ENCODE results near the gene FAM24A. TPM values are rescaled to one million over a fixed set of nuclear protein-coding genes. Genes with fewer than 3 reads are reported as not detected.
"Not testable (repeated sequence)": the region's sequence is repeated elsewhere in the genome, so short reads cannot be mapped to it uniquely, and the experiment has no call there.

The FAM24A gene
- total RNA-seq, 1 donor from 2014 or later: not detected

GRCh38 chr10:122871947-122872346, 38.5 kb upstream of the FAM24A start:
- H3K27ac Mint-ChIP-seq; DNase-seq (ENCODE audit: low spot score, unreplicated experiment); H3K4me3 Mint-ChIP-seq (ENCODE audit: low read depth); H3K36me3 Mint-ChIP-seq (ENCODE audit: insufficient read depth); H3K4me1 Mint-ChIP-seq (ENCODE audit: low read depth): not testable (repeated sequence)
- peaks cover 12% of the 10 kb centered on the region for H3K9me3 Mint-ChIP-seq (ENCODE audit: low read depth)
- H3K27me3 Mint-ChIP-seq: peaks cover 16% of the 10 kb centered on the region

DNA sequence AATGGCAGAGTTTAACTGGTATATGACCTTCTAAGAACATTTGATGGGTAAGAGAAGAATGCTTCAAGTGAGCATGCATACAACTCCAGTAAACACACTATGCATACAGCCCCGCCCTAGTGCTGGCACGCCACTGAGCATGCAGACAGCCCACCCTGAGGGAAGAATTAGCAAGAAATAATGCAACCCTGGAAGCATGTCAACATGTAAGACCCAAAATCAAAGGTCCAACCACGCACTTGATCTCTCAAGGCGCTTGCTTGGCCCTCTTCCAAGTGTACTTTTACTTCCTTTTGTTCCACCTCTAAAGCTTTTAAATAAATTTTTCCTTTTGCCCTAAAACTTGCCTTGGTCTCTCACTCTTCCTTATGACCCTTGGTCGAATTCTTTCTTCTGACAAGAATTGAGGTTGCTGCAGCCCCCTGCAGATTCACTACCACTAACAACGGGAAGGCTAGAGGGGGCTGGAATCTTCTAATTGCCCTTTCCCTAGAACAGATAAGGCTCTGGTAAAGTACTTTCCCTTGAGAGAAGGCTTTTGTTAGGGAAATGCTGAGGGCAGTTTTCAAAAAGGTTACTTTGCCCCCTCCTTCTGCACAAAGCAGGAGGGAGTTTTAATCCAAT, 34.5 kb upstream of the FAM24A start:
- Mint-ChIP-seq H3K4me3 (ENCODE audit: low read depth) (no peak overlapping the region), H3K36me3 (ENCODE audit: insufficient read depth) (no peaks in the 10 kb centered on the region), H3K4me1 (ENCODE audit: low read depth) (peaks cover 3% of the 10 kb centered on the region), H3K9me3 (ENCODE audit: low read depth) (peaks cover 3% of the 10 kb centered on the region), H3K27ac (no peak overlapping the region), H3K27me3 (peaks cover 46% of the 10 kb centered on the region)
- TF ChIP-seq, protein P1, sequence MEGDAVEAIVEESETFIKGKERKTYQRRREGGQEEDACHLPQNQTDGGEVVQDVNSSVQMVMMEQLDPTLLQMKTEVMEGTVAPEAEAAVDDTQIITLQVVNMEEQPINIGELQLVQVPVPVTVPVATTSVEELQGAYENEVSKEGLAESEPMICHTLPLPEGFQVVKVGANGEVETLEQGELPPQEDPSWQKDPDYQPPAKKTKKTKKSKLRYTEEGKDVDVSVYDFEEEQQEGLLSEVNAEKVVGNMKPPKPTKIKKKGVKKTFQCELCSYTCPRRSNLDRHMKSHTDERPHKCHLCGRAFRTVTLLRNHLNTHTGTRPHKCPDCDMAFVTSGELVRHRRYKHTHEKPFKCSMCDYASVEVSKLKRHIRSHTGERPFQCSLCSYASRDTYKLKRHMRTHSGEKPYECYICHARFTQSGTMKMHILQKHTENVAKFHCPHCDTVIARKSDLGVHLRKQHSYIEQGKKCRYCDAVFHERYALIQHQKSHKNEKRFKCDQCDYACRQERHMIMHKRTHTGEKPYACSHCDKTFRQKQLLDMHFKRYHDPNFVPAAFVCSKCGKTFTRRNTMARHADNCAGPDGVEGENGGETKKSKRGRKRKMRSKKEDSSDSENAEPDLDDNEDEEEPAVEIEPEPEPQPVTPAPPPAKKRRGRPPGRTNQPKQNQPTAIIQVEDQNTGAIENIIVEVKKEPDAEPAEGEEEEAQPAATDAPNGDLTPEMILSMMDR (IDR thresholded peaks at IDR 0.05; ENCODE audit: unreplicated experiment): no peak
- no peak for DNase-seq (ENCODE audit: low spot score, unreplicated experiment)

DNA sequence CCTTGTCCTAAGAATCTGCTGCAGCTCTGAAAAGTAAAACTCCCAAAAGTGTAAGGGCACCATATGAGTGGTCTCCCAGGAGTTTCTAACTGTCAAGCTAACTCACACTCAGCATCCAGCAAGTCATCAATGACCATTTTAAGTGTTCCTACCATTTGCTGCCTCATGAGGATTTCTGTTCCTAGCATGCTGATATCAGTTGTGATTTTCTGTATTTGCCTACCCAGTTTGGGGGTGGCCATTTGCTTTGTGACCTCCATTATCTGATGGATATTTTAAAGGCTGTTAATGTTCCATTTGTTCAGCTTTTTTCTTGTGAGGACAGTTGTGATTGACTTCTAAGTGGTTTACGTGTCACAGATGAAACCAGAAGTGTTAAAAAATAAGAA, 33.9 kb upstream of the FAM24A start:
- H3K27ac Mint-ChIP-seq: no peak overlapping the region
- no peak overlapping the region for H3K4me3 Mint-ChIP-seq (ENCODE audit: low read depth)

DNA sequence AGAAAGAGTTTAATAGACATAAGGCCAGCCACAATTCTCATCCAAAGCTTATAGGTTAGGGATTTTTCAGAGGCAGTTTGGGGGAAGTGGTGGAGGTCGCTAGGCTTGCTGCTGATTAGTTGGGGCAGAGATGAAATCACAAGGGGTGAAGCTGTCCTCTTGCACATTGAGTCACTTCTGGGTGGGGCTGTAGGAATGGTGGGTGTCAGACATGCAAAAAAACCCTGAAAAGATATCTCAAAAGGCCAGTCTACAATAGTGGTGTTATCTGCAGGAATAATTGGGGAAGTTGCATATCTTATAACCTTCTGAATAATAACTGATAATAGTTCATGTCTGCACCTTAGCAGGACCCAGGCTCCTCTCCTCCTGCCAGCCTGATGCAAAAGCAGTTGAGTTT, 33.1 kb upstream of the FAM24A start:
- Mint-ChIP-seq H3K27ac (no peak overlapping the region), H3K4me3 (ENCODE audit: low read depth) (no peak overlapping the region), H3K9me3 (ENCODE audit: low read depth) (no peaks in the 10 kb centered on the region), H3K4me1 (ENCODE audit: low read depth) (peaks cover 3% of the 10 kb centered on the region), H3K27me3 (peaks cover 50% of the 10 kb centered on the region), H3K36me3 (ENCODE audit: insufficient read depth) (no peaks in the 10 kb centered on the region)
- no peak for DNase-seq (ENCODE audit: low spot score, unreplicated experiment)
- TF ChIP-seq, protein P1 (IDR thresholded peaks at IDR 0.05; ENCODE audit: unreplicated experiment): no peak

More for the DNA sequence above, 33.9 kb upstream of the FAM24A start:
- DNase-seq (ENCODE audit: low spot score, unreplicated experiment): no peak
- TF ChIP-seq, protein P1 (IDR thresholded peaks at IDR 0.05; ENCODE audit: unreplicated experiment): no peak
- no peaks in the 10 kb centered on the region for H3K36me3 Mint-ChIP-seq (ENCODE audit: insufficient read depth)
- H3K4me1 Mint-ChIP-seq (ENCODE audit: low read depth): peaks cover 3% of the 10 kb centered on the region
- H3K9me3 Mint-ChIP-seq (ENCODE audit: low read depth): peaks cover 3% of the 10 kb centered on the region
- H3K27me3 Mint-ChIP-seq: peaks cover 49% of the 10 kb centered on the region

- peaks cover 55% of the 10 kb centered on the region for H3K27me3 Mint-ChIP-seq
- DNase-seq (ENCODE audit: low spot score, unreplicated experiment): no peak
- peaks cover 3% of the 10 kb centered on the region for H3K4me1 Mint-ChIP-seq (ENCODE audit: low read depth)
- TF ChIP-seq, protein P1 (IDR thresholded peaks at IDR 0.05; ENCODE audit: unreplicated experiment): no peak
- no peak overlapping the region for H3K27ac Mint-ChIP-seq
- H3K9me3 Mint-ChIP-seq (ENCODE audit: low read depth): no peaks in the 10 kb centered on the region
- no peaks in the 10 kb centered on the region for H3K36me3 Mint-ChIP-seq (ENCODE audit: insufficient read depth)
- H3K4me3 Mint-ChIP-seq (ENCODE audit: low read depth): no peak overlapping the region
Measured at GRCh38 chr10:122878799-122879338, 31.5 kb upstream of the FAM24A start.
